C1 segment of cervical spinal cord (tissue), 14 donors: ENCODE data around the gene NID1.
"Not testable (repeated sequence)": the region's sequence is repeated elsewhere in the genome, so short reads cannot be mapped to it uniquely, and the experiment has no call there.

Experiments used
- DNase-seq, 14 donors: peaks; one replicate each; lab custom pipeline; 2025; lab: John Stamatoyannopoulos, UW

Gene NID1

GRCh38 chr1:235935235-235936225, 129.4 kb downstream of the NID1 start:
- DNase-seq, result no peak

GRCh38 chr1:235933766-235934116, 131.1 kb downstream of the NID1 start:
- DNase-seq, result no peak

- peak in 3 of 14 donors; percentile 5 to 28 (median 11) for DNase-seq
These were observed 131.7 kb downstream of the NID1 start for GRCh38 chr1:235933017-235933765.

DNA sequence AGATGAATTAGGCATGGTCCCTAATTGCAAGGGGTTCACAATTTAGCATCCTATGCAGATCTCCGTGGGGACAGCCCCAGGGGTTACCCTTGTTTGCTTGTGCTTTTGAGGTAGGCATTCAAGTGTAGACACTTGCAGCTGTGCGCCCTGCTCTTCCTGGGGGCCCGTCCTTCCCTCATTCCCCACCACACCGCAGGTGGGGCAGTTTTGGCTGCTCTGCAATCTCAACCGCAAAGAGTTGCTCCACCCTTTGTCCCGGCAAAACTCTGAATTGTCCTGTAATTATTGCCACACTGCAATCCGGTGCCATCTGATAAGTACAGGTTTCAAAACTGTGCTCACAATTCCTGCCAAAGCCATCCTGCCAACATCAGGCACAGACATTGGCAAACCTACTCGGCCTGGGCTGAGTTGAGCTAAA, 132.8 kb downstream of the NID1 start:
- DNase-seq, result no peak

DNA sequence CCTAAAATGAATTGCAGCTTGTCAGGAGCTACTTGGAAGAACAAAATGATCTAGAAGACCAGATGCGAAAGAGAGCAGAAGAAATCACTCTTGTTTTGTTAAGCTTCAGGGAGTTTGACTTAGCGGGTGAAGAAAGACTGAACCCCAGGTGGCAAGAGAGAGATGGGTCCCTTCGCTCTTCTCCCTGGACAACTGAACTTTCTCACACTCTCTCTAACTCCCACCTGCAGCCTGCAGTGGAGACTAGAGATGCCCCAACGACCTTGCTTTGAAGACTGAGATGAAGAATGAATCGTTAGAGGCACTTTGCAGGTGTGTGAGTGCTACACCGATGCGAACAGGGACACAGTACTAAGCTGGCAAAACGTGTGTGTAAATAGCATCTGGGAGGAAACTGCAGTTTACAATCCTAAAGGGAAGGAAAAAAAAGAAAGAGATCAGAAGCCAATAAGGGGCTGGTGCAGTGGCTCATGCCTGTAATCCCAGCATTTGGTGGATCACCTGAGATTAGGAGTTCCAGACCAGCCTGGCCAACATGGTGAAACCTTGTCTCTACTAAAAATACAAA, 133.6 kb downstream of the NID1 start:
- no peak for DNase-seq

- DNase-seq, result no peak
These were observed 134.3 kb downstream of the NID1 start for GRCh38 chr1:235930543-235930942.

DNA sequence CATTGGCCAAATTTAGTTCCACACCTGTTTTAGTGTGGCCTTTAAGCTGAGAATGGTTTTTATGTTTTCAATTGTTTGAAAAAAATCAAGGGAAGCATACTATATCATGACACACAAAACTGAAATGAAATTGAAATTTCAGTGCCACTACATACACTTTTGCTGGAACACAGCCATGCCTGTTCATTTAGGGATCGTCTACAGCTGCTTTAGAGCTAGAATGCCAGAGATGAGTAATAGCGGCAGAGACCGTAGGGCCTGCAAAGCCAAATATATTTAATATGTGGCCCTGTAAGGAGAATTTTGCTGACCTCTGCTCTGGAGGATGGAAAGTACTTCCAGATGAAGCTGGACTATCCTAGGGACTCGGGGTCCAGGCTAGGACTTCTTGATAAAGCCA, 135.7 kb downstream of the NID1 start:
- no peak for DNase-seq

GRCh38 chr1:235928197-235928596, 136.7 kb downstream of the NID1 start:
- no peak for DNase-seq

DNA sequence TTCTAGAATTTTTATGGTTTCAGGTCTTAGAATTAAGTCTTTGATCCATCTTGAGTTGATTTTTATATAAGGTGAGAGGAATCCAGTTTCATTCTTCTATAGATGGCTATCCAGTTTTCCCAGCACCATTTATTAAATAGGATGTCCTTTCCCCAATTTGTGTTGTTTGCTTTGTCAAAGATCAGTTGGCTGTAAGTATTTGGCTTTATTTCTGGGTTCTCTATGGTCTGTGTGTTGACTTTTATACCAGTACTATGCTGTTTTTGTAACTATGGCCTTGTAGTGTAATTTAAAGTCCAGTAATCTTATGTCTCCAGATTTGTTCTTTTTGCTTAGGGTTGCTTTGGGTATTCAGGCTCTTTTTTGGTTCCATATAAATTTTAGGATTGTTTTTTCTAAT, 137.3 kb downstream of the NID1 start:
- DNase-seq, result not testable (repeated sequence)
